ENCODE data around the gene SMAD1.

DNA sequence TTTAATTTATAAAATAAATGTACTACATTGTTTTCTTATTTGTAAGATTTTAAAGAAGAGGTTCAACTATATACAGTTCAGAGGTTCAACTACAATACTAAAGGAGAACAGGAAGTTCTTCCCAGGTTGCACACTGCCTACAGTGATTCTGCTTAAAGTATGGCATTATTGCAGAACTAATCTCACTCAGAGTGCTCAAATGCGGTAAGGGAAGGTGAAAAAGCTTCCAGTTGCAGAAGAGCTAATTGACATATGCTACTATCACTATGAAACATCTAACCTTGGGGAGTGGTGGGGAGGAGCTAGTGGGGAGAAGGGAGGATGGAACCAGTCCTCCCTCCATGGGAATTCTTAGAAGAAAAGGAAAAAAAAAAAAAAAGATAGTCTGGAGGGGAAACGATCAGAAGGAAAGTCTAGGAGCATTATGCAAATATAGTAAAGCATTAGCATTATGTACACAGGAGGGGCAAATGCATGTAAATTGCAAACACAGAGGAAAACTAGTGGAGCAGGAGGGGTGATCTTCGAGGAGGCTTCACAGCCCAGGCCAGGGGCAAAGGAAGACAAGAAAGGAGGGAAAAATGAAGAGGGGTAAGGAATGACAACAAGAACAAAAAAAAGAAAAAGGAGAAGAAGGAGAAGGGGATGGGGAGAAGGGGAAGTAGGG is 105.6 kb downstream of the SMAD1 start:
- TF ChIP-seq ZFP30 (CRISPR knock-in tag; IDR thresholded peaks at IDR 0.05) (no peak), ZFP3 (CRISPR knock-in tag; IDR thresholded peaks at IDR 0.05) (no peak), ESRRG (CRISPR knock-in tag; IDR thresholded peaks at IDR 0.05) (no peak), OSR1 (CRISPR knock-in tag; IDR thresholded peaks at IDR 0.05) (no peak), TOX (CRISPR knock-in tag; IDR thresholded peaks at IDR 0.05; ENCODE audit: borderline replicate concordance) (no peak), ZNF565 (CRISPR knock-in tag; conservative IDR thresholded peaks at IDR 0.05; ENCODE audit: low read depth) (no peak), GLIS3 (CRISPR knock-in tag; IDR thresholded peaks at IDR 0.05) (no peak), ISL1 (CRISPR knock-in tag; IDR thresholded peaks at IDR 0.05) (no peak), ZNF70 (CRISPR knock-in tag; IDR thresholded peaks at IDR 0.05) (no peak)
- TF ChIP-seq, protein P1, sequence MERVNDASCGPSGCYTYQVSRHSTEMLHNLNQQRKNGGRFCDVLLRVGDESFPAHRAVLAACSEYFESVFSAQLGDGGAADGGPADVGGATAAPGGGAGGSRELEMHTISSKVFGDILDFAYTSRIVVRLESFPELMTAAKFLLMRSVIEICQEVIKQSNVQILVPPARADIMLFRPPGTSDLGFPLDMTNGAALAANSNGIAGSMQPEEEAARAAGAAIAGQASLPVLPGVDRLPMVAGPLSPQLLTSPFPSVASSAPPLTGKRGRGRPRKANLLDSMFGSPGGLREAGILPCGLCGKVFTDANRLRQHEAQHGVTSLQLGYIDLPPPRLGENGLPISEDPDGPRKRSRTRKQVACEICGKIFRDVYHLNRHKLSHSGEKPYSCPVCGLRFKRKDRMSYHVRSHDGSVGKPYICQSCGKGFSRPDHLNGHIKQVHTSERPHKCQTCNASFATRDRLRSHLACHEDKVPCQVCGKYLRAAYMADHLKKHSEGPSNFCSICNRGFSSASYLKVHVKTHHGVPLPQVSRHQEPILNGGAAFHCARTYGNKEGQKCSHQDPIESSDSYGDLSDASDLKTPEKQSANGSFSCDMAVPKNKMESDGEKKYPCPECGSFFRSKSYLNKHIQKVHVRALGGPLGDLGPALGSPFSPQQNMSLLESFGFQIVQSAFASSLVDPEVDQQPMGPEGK (CRISPR knock-in tag; IDR thresholded peaks at IDR 0.05; ENCODE audit: borderline replicate concordance) = no peak
- TF ChIP-seq, protein P2, sequence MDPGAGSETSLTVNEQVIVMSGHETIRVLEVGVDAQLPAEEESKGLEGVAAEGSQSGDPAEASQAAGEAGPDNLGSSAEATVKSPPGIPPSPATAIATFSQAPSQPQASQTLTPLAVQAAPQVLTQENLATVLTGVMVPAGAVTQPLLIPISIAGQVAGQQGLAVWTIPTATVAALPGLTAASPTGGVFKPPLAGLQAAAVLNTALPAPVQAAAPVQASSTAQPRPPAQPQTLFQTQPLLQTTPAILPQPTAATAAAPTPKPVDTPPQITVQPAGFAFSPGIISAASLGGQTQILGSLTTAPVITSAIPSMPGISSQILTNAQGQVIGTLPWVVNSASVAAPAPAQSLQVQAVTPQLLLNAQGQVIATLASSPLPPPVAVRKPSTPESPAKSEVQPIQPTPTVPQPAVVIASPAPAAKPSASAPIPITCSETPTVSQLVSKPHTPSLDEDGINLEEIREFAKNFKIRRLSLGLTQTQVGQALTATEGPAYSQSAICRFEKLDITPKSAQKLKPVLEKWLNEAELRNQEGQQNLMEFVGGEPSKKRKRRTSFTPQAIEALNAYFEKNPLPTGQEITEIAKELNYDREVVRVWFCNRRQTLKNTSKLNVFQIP (CRISPR knock-in tag; IDR thresholded peaks at IDR 0.05; ENCODE audit: borderline replicate concordance, low read depth) = no peak
- TF ChIP-seq, protein P3, sequence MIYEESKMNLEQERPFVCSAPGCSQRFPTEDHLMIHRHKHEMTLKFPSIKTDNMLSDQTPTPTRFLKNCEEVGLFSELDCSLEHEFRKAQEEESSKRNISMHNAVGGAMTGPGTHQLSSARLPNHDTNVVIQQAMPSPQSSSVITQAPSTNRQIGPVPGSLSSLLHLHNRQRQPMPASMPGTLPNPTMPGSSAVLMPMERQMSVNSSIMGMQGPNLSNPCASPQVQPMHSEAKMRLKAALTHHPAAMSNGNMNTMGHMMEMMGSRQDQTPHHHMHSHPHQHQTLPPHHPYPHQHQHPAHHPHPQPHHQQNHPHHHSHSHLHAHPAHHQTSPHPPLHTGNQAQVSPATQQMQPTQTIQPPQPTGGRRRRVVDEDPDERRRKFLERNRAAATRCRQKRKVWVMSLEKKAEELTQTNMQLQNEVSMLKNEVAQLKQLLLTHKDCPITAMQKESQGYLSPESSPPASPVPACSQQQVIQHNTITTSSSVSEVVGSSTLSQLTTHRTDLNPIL (CRISPR knock-in tag; IDR thresholded peaks at IDR 0.05; ENCODE audit: low read depth) = no peak
